ENCODE data around the gene FHOD1. TPM values are rescaled to one million over a fixed set of nuclear protein-coding genes. Genes with fewer than 3 reads are reported as not detected.

Gene FHOD1
- total and polyA plus RNA-seq, 9 of the 15 experiments (the other 6 are each of a cell fraction or from before 2014, with no cell fraction given), result 18.7 to 126 (median 32.3) TPM

DNA sequence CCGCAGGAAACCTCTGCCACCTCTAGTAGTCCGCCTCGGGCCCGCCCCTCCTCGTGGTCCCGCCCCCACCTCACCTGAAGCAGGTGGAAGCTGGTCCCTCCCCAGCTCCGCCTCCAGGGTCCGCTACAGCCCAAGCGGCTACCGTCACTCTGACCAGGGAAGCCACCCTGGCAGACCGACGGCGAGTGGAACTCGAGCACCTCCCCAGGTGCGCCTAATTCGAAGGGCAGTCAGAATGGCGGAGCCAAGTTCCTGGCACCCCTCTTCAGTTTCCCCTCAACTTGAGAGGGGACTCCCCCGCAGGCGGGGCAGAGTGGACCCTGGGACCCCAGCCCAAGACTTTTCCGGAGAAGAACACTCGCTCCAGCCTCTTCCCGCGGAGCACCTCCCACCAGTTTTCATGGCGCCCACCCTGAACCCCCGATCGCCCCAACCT, 507 bp downstream of the FHOD1 start (continued):
- TF ChIP-seq ZNF407 (IDR thresholded peaks at IDR 0.05; ENCODE audit: low read depth) (peak; percentile 57), RFX7 (CRISPR knock-in tag; IDR thresholded peaks at IDR 0.05) (no peak), ZZZ3 (IDR thresholded peaks at IDR 0.05) (no peak), TFAM (CRISPR knock-in tag; conservative IDR thresholded peaks at IDR 0.05) (no peak), GABPB1 (CRISPR knock-in tag; IDR thresholded peaks at IDR 0.05) (no peak; the same call in 1 of the 2 replicates), CHCHD3 (CRISPR knock-in tag; IDR thresholded peaks at IDR 0.05) (no peak), ZNF583 (CRISPR knock-in tag; IDR thresholded peaks at IDR 0.05) (0 out of 2 replicates have a peak, but pooled peaks have one; percentile 37), NR2C1 (IDR thresholded peaks at IDR 0.05) (no peak), NR2C1 (tag; IDR thresholded peaks at IDR 0.05) (no peak)
- TF ChIP-seq, protein P1, sequence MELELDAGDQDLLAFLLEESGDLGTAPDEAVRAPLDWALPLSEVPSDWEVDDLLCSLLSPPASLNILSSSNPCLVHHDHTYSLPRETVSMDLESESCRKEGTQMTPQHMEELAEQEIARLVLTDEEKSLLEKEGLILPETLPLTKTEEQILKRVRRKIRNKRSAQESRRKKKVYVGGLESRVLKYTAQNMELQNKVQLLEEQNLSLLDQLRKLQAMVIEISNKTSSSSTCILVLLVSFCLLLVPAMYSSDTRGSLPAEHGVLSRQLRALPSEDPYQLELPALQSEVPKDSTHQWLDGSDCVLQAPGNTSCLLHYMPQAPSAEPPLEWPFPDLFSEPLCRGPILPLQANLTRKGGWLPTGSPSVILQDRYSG (tag; conservative IDR thresholded peaks at IDR 0.05; ENCODE audit: low read depth), result no peak
- TF ChIP-seq, protein P2, sequence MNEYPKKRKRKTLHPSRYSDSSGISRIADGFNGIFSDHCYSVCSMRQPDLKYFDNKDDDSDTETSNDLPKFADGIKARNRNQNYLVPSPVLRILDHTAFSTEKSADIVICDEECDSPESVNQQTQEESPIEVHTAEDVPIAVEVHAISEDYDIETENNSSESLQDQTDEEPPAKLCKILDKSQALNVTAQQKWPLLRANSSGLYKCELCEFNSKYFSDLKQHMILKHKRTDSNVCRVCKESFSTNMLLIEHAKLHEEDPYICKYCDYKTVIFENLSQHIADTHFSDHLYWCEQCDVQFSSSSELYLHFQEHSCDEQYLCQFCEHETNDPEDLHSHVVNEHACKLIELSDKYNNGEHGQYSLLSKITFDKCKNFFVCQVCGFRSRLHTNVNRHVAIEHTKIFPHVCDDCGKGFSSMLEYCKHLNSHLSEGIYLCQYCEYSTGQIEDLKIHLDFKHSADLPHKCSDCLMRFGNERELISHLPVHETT (CRISPR knock-in tag; conservative IDR thresholded peaks at IDR 0.05 in 1 of 2, IDR thresholded peaks at IDR 0.05 in 1 of 2), result no peak

Data from K562 (cell line).